H9 (cell line): ENCODE results near the gene RNF141. TPM values are rescaled to one million over a fixed set of nuclear protein-coding genes. Genes with fewer than 3 reads are reported as not detected.

Source experiments
- DNase-seq: peaks from one replicate; pipeline ENCODE4 v3.0.0-alpha.2; 2017
- H2AFZ ChIP-seq: one replicate; pipeline ENCODE4 v1.6.1; 2013; ENCODE audit warnings: mild to moderate bottlenecking, low read length, control low read depth, moderate library complexity
- H2AK5ac ChIP-seq: 2 replicates; pipeline ENCODE4 v1.6.1; 2013; ENCODE audit warnings: low read length, control low read depth, mixed read lengths; ENCODE audit not compliant: insufficient read length
- H2BK120ac ChIP-seq: one replicate; pipeline ENCODE4 v1.6.1; 2013; ENCODE audit warnings: low read depth, mild to moderate bottlenecking, low read length, control low read depth, inconsistent platforms; ENCODE audit not compliant: poor library complexity, severe bottlenecking
- H2BK12ac ChIP-seq: 2 replicates; pipeline ENCODE4 v1.6.1; 2013; ENCODE audit warnings: low read length, control low read depth, mixed read lengths, low read depth; ENCODE audit not compliant: insufficient read length
- H2BK15ac ChIP-seq: 2 replicates; pipeline ENCODE4 v1.6.1; 2013; ENCODE audit warnings: low read depth, low read length, control low read depth
- H2BK20ac ChIP-seq: one replicate; pipeline ENCODE4 v1.6.1; 2013; ENCODE audit warnings: low read depth, mild to moderate bottlenecking, low read length, control low read depth, inconsistent platforms; ENCODE audit not compliant: poor library complexity, severe bottlenecking
- H2BK5ac ChIP-seq: 2 replicates; pipeline ENCODE4 v1.6.1; 2013; ENCODE audit warnings: low read length, control low read depth, mixed read lengths; ENCODE audit not compliant: insufficient read length
- H3K14ac ChIP-seq: 2 replicates; pipeline ENCODE4 v1.6.1; 2013; ENCODE audit warnings: low read length, control low read depth; ENCODE audit not compliant: insufficient read depth
- H3K18ac ChIP-seq: 2 replicates; pipeline ENCODE4 v1.6.1; 2013; ENCODE audit warnings: low read depth, mild to moderate bottlenecking, mixed read lengths, low read length, control low read depth; ENCODE audit not compliant: insufficient read length
- H3K23ac ChIP-seq: 2 replicates; pipeline ENCODE4 v1.6.1; 2013; ENCODE audit warnings: low read length, control low read depth, mixed read lengths, low read depth; ENCODE audit not compliant: insufficient read length
- H3K23me2 ChIP-seq: 2 replicates; pipeline ENCODE4 v1.6.1; 2013; ENCODE audit warnings: low read depth, mild to moderate bottlenecking, mixed read lengths, low read length, control low read depth; ENCODE audit not compliant: insufficient read length, poor library complexity, severe bottlenecking
- H3K27ac ChIP-seq: 2 replicates; pipeline ENCODE4 v1.5.1; 2013; ENCODE audit warnings: low read length, control low read depth, mixed read lengths, low read depth; ENCODE audit not compliant: insufficient read length
- H3K27me3 ChIP-seq: 2 replicates; pipeline ENCODE4 v1.6.1; 2013; ENCODE audit warnings: low read length, control low read depth, inconsistent platforms; ENCODE audit not compliant: insufficient read depth
- H3K4ac ChIP-seq: 2 replicates; pipeline ENCODE4 v1.6.1; 2013; ENCODE audit warnings: low read depth, mild to moderate bottlenecking, control low read depth, inconsistent platforms, low read length, moderate library complexity
- H3K4me1 ChIP-seq: 2 replicates; pipeline ENCODE4 v1.6.1; 2013; ENCODE audit warnings: low read length, control low read depth, inconsistent platforms; ENCODE audit not compliant: insufficient read depth
- H3K4me2 ChIP-seq: 2 replicates; pipeline ENCODE4 v1.6.1; 2013; ENCODE audit warnings: low read length, control low read depth, mixed read lengths; ENCODE audit not compliant: insufficient read length, insufficient read depth
- H3K56ac ChIP-seq: 2 replicates; pipeline ENCODE4 v1.6.1; 2013; ENCODE audit warnings: low read depth, mild to moderate bottlenecking, mixed read lengths, low read length, control low read depth; ENCODE audit not compliant: insufficient read length
- H3K79me1 ChIP-seq: 2 replicates; pipeline ENCODE4 v1.6.1; 2013; ENCODE audit warnings: low read depth, mild to moderate bottlenecking, moderate library complexity, low read length, control low read depth, inconsistent platforms; ENCODE audit not compliant: insufficient read depth, poor library complexity, severe bottlenecking
- H3K79me2 ChIP-seq: 2 replicates; pipeline ENCODE4 v1.6.1; 2013; ENCODE audit warnings: low read length, control low read depth, inconsistent platforms; ENCODE audit not compliant: insufficient read depth
- H3K9ac ChIP-seq: 2 replicates; pipeline ENCODE4 v1.6.1; 2013; ENCODE audit warnings: low read length, control low read depth, mixed read lengths; ENCODE audit not compliant: insufficient read length; ENCODE audit errors: extremely low read depth
- H3K9me3 ChIP-seq: one replicate; pipeline ENCODE4 v1.6.1; 2013; ENCODE audit warnings: low read depth, low read length, inconsistent platforms; ENCODE audit not compliant: control insufficient read depth
- H3T11ph ChIP-seq: one replicate; pipeline ENCODE4 v1.6.1; 2013; ENCODE audit warnings: mild to moderate bottlenecking, low read length, control low read depth, inconsistent platforms
- H4K20me1 ChIP-seq: one replicate; pipeline ENCODE4 v1.6.1; 2013; ENCODE audit not compliant: control insufficient read depth, insufficient read length, insufficient read depth
- H4K5ac ChIP-seq: 2 replicates; pipeline ENCODE4 v1.6.1; 2013; ENCODE audit warnings: low read depth, mild to moderate bottlenecking, mixed read lengths, low read length, control low read depth; ENCODE audit not compliant: insufficient read length
- H4K8ac ChIP-seq: replicated peaks from 2 replicates; pipeline ENCODE4 v1.6.1; 2013; ENCODE audit warnings: low read length, control low read depth, mixed read lengths, low read depth; ENCODE audit not compliant: insufficient read length
- H4K91ac ChIP-seq: 2 replicates; pipeline ENCODE4 v1.6.1; 2013; ENCODE audit warnings: low read depth, mild to moderate bottlenecking, moderate library complexity, mixed read lengths, low read length, control low read depth; ENCODE audit not compliant: insufficient read length
- H3K27ac Mint-ChIP-seq, 3 experiments: 2 replicates in 2 of 3; 3 replicates in 1 of 3; pipeline ENCODE4 v1.8.0; 2020 to 2021; ENCODE audit warnings: mixed read lengths in 3 of 3, mild to moderate bottlenecking in 1 of 3, moderate library complexity in 1 of 3
- H3K27me3 Mint-ChIP-seq: 2 replicates; pipeline ENCODE4 v1.8.0; 2021; ENCODE audit warnings: low read depth, mild to moderate bottlenecking, moderate library complexity, mixed read lengths
- H3K36me3 Mint-ChIP-seq, 3 experiments: 2 replicates in 2 of 3; 3 replicates in 1 of 3; pipeline ENCODE4 v1.8.0; 2020 to 2021; ENCODE audit warnings: low read depth in 3 of 3, mixed read lengths in 3 of 3; ENCODE audit not compliant: insufficient read depth in 1 of 3
- H3K4me1 Mint-ChIP-seq, 2 experiments: 2 replicates each; pipeline ENCODE4 v1.8.0; 2020; ENCODE audit warnings: mixed read lengths in 2 of 2
- H3K4me3 Mint-ChIP-seq, 2 experiments: 2 replicates in 1 of 2; 3 replicates in 1 of 2; pipeline ENCODE4 v1.8.0; 2020 to 2021; ENCODE audit warnings: mild to moderate bottlenecking in 2 of 2, mixed read lengths in 2 of 2, moderate library complexity in 1 of 2
- H3K9me3 Mint-ChIP-seq, 2 experiments: 2 replicates in 1 of 2; 3 replicates in 1 of 2; pipeline ENCODE4 v1.8.0; 2020; ENCODE audit warnings: mild to moderate bottlenecking in 2 of 2, mixed read lengths in 2 of 2, moderate library complexity in 1 of 2
- WGBS: extraction: QIAGEN DNeasy Blood & Tissue Kit; methylation state at CpG from one replicate; pipeline ENCODE4 v1.1.7; 2013; ENCODE audit warnings: missing lambda C conversion rate, low lambda C conversion rate, mixed read lengths; ENCODE audit not compliant: insufficient read length; ENCODE audit errors: extremely low coverage; 5-methylcytosine and 5-hydroxymethylcytosine counted together
- total RNA-seq: library from RNA; stranded (reverse); gene quantifications from 2 replicates; pipeline ENCODE4 v1.2.1, GENCODE V29; 2021
- TF ChIP-seq, protein P1 (sequence below): fragments of 200-600 bp; sonication (generic); conservative IDR thresholded peaks from 3 replicates; pipeline ENCODE4 v1.8.0; 2021; ENCODE audit warnings: antibody characterized with exemption, mild to moderate bottlenecking

RNF141 gene
- total RNA-seq, 1 experiment from 2014 or later, result 24.7 TPM

DNA sequence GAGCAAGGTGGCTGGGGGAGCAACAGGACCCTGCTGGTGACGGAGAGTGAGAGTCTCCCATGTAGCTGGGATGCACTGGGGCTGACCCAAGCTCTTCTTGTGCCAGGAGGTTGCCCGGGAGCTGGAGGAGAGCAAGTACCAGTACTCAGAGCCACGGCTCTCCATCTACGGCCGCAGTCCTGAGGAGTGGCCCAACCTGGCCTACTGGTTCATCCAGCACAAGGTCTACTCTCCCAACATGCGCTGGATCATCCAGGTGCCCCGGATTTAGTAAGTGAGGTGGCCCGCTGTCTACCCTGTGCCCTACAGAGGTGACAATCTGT lies 45.6 kb downstream of the RNF141 start:
- Histone ChIP-seq H3T11ph (no peak overlapping the region), H2BK12ac (no peak overlapping the region), H3K79me1 (no peaks in the 10 kb centered on the region), H3K4me2 (no peak overlapping the region), H3K9me3 (no peaks in the 10 kb centered on the region), H3K14ac (no peak overlapping the region), H3K9ac (no peak overlapping the region), H3K56ac (no peak overlapping the region), H3K18ac (no peak overlapping the region), H3K27me3 (no peaks in the 10 kb centered on the region), H2AK5ac (no peak overlapping the region), H3K4me1 (no peaks in the 10 kb centered on the region), H2BK120ac (no peak overlapping the region), H3K23me2 (no peaks in the 10 kb centered on the region), H4K20me1 (no peaks in the 10 kb centered on the region), H2AFZ (no peak overlapping the region), H4K8ac (no peak overlapping the region), H3K79me2 (no peaks in the 10 kb centered on the region), H3K27ac (no peak overlapping the region), H4K5ac (no peak overlapping the region), H2BK20ac (no peak overlapping the region), H3K23ac (no peak overlapping the region), H4K91ac (no peak overlapping the region), H2BK15ac (no peak overlapping the region), H2BK5ac (no peak overlapping the region), H3K4ac (no peak overlapping the region)
- TF ChIP-seq, protein P1, sequence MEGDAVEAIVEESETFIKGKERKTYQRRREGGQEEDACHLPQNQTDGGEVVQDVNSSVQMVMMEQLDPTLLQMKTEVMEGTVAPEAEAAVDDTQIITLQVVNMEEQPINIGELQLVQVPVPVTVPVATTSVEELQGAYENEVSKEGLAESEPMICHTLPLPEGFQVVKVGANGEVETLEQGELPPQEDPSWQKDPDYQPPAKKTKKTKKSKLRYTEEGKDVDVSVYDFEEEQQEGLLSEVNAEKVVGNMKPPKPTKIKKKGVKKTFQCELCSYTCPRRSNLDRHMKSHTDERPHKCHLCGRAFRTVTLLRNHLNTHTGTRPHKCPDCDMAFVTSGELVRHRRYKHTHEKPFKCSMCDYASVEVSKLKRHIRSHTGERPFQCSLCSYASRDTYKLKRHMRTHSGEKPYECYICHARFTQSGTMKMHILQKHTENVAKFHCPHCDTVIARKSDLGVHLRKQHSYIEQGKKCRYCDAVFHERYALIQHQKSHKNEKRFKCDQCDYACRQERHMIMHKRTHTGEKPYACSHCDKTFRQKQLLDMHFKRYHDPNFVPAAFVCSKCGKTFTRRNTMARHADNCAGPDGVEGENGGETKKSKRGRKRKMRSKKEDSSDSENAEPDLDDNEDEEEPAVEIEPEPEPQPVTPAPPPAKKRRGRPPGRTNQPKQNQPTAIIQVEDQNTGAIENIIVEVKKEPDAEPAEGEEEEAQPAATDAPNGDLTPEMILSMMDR, result no peak
- H3K27ac Mint-ChIP-seq, result no peak overlapping the region
- no peaks in the 10 kb centered on the region for H3K9me3 Mint-ChIP-seq
- H3K27me3 Mint-ChIP-seq, result no peaks in the 10 kb centered on the region
- no peak overlapping the region for H3K4me3 Mint-ChIP-seq
- peaks cover 9 to 25% (median 20%) of the 10 kb centered on the region in 3 experiments for H3K36me3 Mint-ChIP-seq
- WGBS, result no CpG with 5 or more reads among the region's 8 CpGs
- no peak for DNase-seq
- peaks cover 16 to 32% of the 10 kb centered on the region in 2 experiments for H3K4me1 Mint-ChIP-seq
